Stimulated activated naive CD4-positive, alpha-beta T cell treated with Interleukin-2 at 50 U/mL for 16 hours (primary cell): Measurements from ENCODE around the gene ROBO2.

Experiments used
- DNase-seq: peaks from one replicate; lab custom pipeline; 2025; lab: John Stamatoyannopoulos, UW

ROBO2 gene

GRCh38 chr3:77125966-77126365 is 86.1 kb downstream of the ROBO2 start:
- DNase-seq = no peak

- DNase-seq = no peak
Measured at GRCh38 chr3:77134769-77135168, 94.9 kb downstream of the ROBO2 start.

GRCh38 chr3:77137559-77137958 is 97.7 kb downstream of the ROBO2 start:
- no peak for DNase-seq

- no peak for DNase-seq
Measured at GRCh38 chr3:77139624-77140023, 99.7 kb downstream of the ROBO2 start.

- no peak for DNase-seq
Measured at GRCh38 chr3:77141423-77141822, 101.5 kb downstream of the ROBO2 start.

- DNase-seq = no peak
Measured at GRCh38 chr3:77142578-77142977, 102.7 kb downstream of the ROBO2 start.

- DNase-seq = no peak
Measured at GRCh38 chr3:77146004-77146403, 106.1 kb downstream of the ROBO2 start.

GRCh38 chr3:77147836-77148578 is 108.1 kb downstream of the ROBO2 start:
- no peak for DNase-seq

- no peak for DNase-seq
Measured at GRCh38 chr3:77149382-77149781, 109.5 kb downstream of the ROBO2 start.

GRCh38 chr3:77150028-77150427 is 110.1 kb downstream of the ROBO2 start:
- no peak for DNase-seq

- DNase-seq = no peak
Measured at GRCh38 chr3:77150759-77151158, 110.9 kb downstream of the ROBO2 start.

GRCh38 chr3:77158730-77159581 is 119.1 kb downstream of the ROBO2 start:
- DNase-seq = no peak

GRCh38 chr3:77160931-77161497 is 121.1 kb downstream of the ROBO2 start:
- no peak for DNase-seq

- no peak for DNase-seq
Measured at GRCh38 chr3:77169823-77170222, 129.9 kb downstream of the ROBO2 start.

- DNase-seq = no peak
Measured at GRCh38 chr3:77171026-77171425, 131.1 kb downstream of the ROBO2 start.

- no peak for DNase-seq
Measured at GRCh38 chr3:77179762-77180161, 139.9 kb downstream of the ROBO2 start.

- no peak for DNase-seq
Measured at GRCh38 chr3:77182341-77182740, 142.4 kb downstream of the ROBO2 start.

- DNase-seq = no peak
Measured at GRCh38 chr3:77186319-77186718, 146.4 kb downstream of the ROBO2 start.

GRCh38 chr3:77186728-77187127 is 146.8 kb downstream of the ROBO2 start:
- DNase-seq = no peak

- DNase-seq = no peak
Measured at GRCh38 chr3:77188210-77188609, 148.3 kb downstream of the ROBO2 start.

- DNase-seq = no peak
Measured at GRCh38 chr3:77189258-77189657, 149.4 kb downstream of the ROBO2 start.

GRCh38 chr3:77189684-77190083 is 149.8 kb downstream of the ROBO2 start:
- DNase-seq = no peak

- DNase-seq = no peak
Measured at GRCh38 chr3:77190374-77190773, 150.5 kb downstream of the ROBO2 start.
